K562 (cell line): Measurements from ENCODE around the gene LYRM7. TPM values are rescaled to one million over a fixed set of nuclear protein-coding genes. Genes with fewer than 3 reads are reported as not detected.
A peak's percentile ranks its signal among the peaks of the same experiment; 100 is the strongest.

Source experiments
- BACH1 ChIP-seq: fragments of 200-800 bp; sonication (Bioruptor generic); IDR thresholded peaks from 2 replicates; pipeline ENCODE4 v1.6.1; 2016; ENCODE audit warnings: missing genetic modification characterization, missing compliant biosample characterization
- C11orf30 ChIP-seq: fragments of 450-650 bp; IDR thresholded peaks from 2 replicates; pipeline ENCODE4 v1.6.1; 2016; ENCODE audit warnings: low read depth, mild to moderate bottlenecking
- CBX2 ChIP-seq: fragments of 200-600 bp; sonication (generic); IDR thresholded peaks from one replicate; pipeline ENCODE4 v1.6.1; 2012; ENCODE audit warnings: mild to moderate bottlenecking, low read length, inconsistent platforms; ENCODE audit not compliant: insufficient read depth, poor library complexity, severe bottlenecking
- CEBPG ChIP-seq, 3 experiments: fragments of 200-800 bp in 1 of 3; sonication (Bioruptor generic) in 1 of 3; sonication (generic) in 1 of 3; formaldehyde crosslinking in 1 of 3; IDR thresholded peaks in 2 of 3; conservative IDR thresholded peaks in 1 of 3; 2 replicates each; pipeline versions ENCODE4 v1.6.1 to v1.8.0; 2016 to 2022; ENCODE audit warnings: missing compliant biosample characterization in 2 of 3, missing genetic modification characterization in 2 of 3, mild to moderate bottlenecking in 1 of 3, missing genetic modification reagents in 1 of 3
- CHD1 ChIP-seq: fragments of 200-600 bp; sonication (generic); IDR thresholded peaks from one replicate; pipeline ENCODE4 v1.6.1; 2012; ENCODE audit warnings: mild to moderate bottlenecking, moderate library complexity, low read length, inconsistent platforms
- E2F1 ChIP-seq: sonication (generic); formaldehyde crosslinking; IDR thresholded peaks from 2 replicates; pipeline ENCODE4 v1.8.1; 2023; ENCODE audit warnings: mild to moderate bottlenecking, missing genetic modification reagents, moderate library complexity
- FOS ChIP-seq: IDR thresholded peaks from 3 replicates; pipeline ENCODE4 v1.6.1; 2011; ENCODE audit not compliant: insufficient read length; ENCODE audit errors: extremely low read depth
- HMGXB4 ChIP-seq: sonication (generic); formaldehyde crosslinking; IDR thresholded peaks from 2 replicates; pipeline ENCODE4 v1.8.1; 2023; ENCODE audit warnings: mild to moderate bottlenecking, missing genetic modification reagents
- HNRNPLL ChIP-seq: fragments of 200-400 bp; formaldehyde crosslinking; IDR thresholded peaks from 2 replicates; pipeline ENCODE4 v1.6.1; 2017; ENCODE audit warnings: low read length, low read depth, mild to moderate bottlenecking; ENCODE audit not compliant: poor library complexity, severe bottlenecking
- HOXB6 ChIP-seq: fragments of 250-450 bp; sonication (Bioruptor Pico); IDR thresholded peaks from 2 replicates; pipeline ENCODE4 v1.5.1; 2022; ENCODE audit warnings: mild to moderate bottlenecking, borderline replicate concordance
- ILK ChIP-seq: fragments of 450-650 bp; IDR thresholded peaks from 2 replicates; pipeline ENCODE4 v1.6.1; 2016; ENCODE audit warnings: missing genetic modification characterization, low read depth, mild to moderate bottlenecking, missing compliant biosample characterization, moderate library complexity, borderline replicate concordance
- KLF16 ChIP-seq: IDR thresholded peaks from 2 replicates; pipeline ENCODE4 v1.6.1; 2016; ENCODE audit warnings: antibody characterized with exemption
- LEF1 ChIP-seq: fragments of 450-650 bp; IDR thresholded peaks from 2 replicates; pipeline ENCODE4 v1.6.1; 2016; ENCODE audit warnings: mild to moderate bottlenecking
- MYNN ChIP-seq, 2 experiments: sonication (generic); formaldehyde crosslinking in 1 of 2; IDR thresholded peaks; 2 replicates each; pipeline versions ENCODE4 v1.5.0 to v1.6.1; 2016 to 2020; ENCODE audit warnings: antibody characterized with exemption in 1 of 2, missing genetic modification reagents in 1 of 2
- RUNX1 ChIP-seq: sonication (generic); IDR thresholded peaks from 2 replicates; pipeline ENCODE4 v1.6.1; 2016; ENCODE audit warnings: antibody characterized with exemption, low read depth
- THAP7 ChIP-seq: fragments of 250-450 bp; sonication (Bioruptor Pico); IDR thresholded peaks from 2 replicates; pipeline ENCODE4 v1.5.0; 2021
- ZNF212 ChIP-seq: fragments of 450-650 bp; formaldehyde crosslinking; IDR thresholded peaks from 2 replicates; pipeline ENCODE4 v1.4.0; 2020; ENCODE audit warnings: mild to moderate bottlenecking
- ZNF23 ChIP-seq: fragments of 250-450 bp; sonication (Bioruptor Pico); IDR thresholded peaks from 2 replicates; pipeline ENCODE4 v1.4.0; 2020; ENCODE audit warnings: mild to moderate bottlenecking
- ZNF639 ChIP-seq, 2 experiments: fragments of 200-800 bp in 1 of 2; sonication (Bioruptor generic) in 1 of 2; sonication (generic) in 1 of 2; formaldehyde crosslinking in 1 of 2; IDR thresholded peaks in 1 of 2; conservative IDR thresholded peaks in 1 of 2; 2 replicates each; pipeline versions ENCODE4 v1.5.0 to v1.6.1; 2016 to 2020; ENCODE audit warnings: missing compliant biosample characterization in 1 of 2, missing genetic modification characterization in 1 of 2, missing genetic modification reagents in 1 of 2
- ZNF740 ChIP-seq, 3 experiments: fragments of 200-800 bp in 1 of 3; sonication (Bioruptor generic) in 1 of 3; sonication (generic) in 1 of 3; formaldehyde crosslinking in 1 of 3; IDR thresholded peaks; 2 replicates each; pipeline versions ENCODE4 v1.6.1 to v1.8.0; 2016 to 2022; ENCODE audit warnings: mild to moderate bottlenecking in 2 of 3, missing compliant biosample characterization in 2 of 3, missing genetic modification characterization in 2 of 3, missing genetic modification reagents in 1 of 3
- polyA plus RNA-seq, 8 experiments: library from polyadenylated mRNA; depleted of rRNA in 4 of 8; stranded (reverse) in 5 of 8; unstranded in 3 of 8; fragments of >200 nt; fragmentation: Nextera tagmentation in 2 of 8; fragmentation: Illumina TruSeq in 1 of 8; extraction: Ambion mirVana in 2 of 8; extraction: Trizol in 1 of 8; gene quantifications; 2 replicates each; pipeline versions ENCODE4 v1.2.1 to v1.2.3, GENCODE V29; 2011 to 2014; ENCODE audit warnings: inconsistent platforms in 1 of 8, missing spikeins in 1 of 8
- total RNA-seq, 7 experiments: library from RNA; depleted of rRNA in 6 of 7; stranded (reverse); fragments of >200 nt in 6 of 7; fragmentation: Illumina TruSeq in 2 of 7; extraction: Trizol in 2 of 7; gene quantifications; 2 replicates each; pipeline versions ENCODE4 v1.2.1 to v1.2.3, GENCODE V29; 2011 to 2021; ENCODE audit warnings: low replicate concordance in 1 of 7

Gene LYRM7
- total and polyA plus RNA-seq, 9 of the 15 experiments (the other 6 are each of a cell fraction or from before 2014, with no cell fraction given) = 16.2 to 70.1 (median 33.3) TPM

GRCh38 chr5:131169810-131170539 lies 769 bp upstream of the LYRM7 start (continued):
- TF ChIP-seq THAP7 (no peak), ZNF740 (CRISPR knock-in tag; IDR thresholded peaks at IDR 0.05) (no peak), ZNF740 (tag; IDR thresholded peaks at IDR 0.05) (no peak), FOS (no peak), CEBPG (CRISPR knock-in tag; IDR thresholded peaks at IDR 0.05) (no peak), CEBPG (tag; conservative IDR thresholded peaks at IDR 0.05 in 1 of 2, IDR thresholded peaks at IDR 0.05 in 1 of 2) (peak; percentile 48 to 81; a peak in 2 of 4 replicates), HNRNPLL (no peak), ZNF212 (CRISPR knock-in tag) (no peak), HOXB6 (CRISPR knock-in tag) (no peak), BACH1 (tag) (no peak), RUNX1 (no peak), ILK (tag) (no peak), ZNF639 (CRISPR knock-in tag; conservative IDR thresholded peaks at IDR 0.05 in 1 of 2, IDR thresholded peaks at IDR 0.05 in 1 of 2) (no peak), ZNF23 (CRISPR knock-in tag) (no peak), LEF1 (no peak), KLF16 (no peak), CHD1 (peak; percentile 82), HMGXB4 (no peak), C11orf30 (0 out of 2 replicates have a peak, but pooled peaks have one; percentile 11), CBX2 (no peak), E2F1 (CRISPR knock-in tag) (no peak), MYNN (IDR thresholded peaks at IDR 0.05) (no peak), MYNN (CRISPR knock-in tag; IDR thresholded peaks at IDR 0.05) (no peak)
